ENCODE measurements around the gene PCDHA11.
"Not testable (repeated sequence)": the region's sequence is repeated elsewhere in the genome, so short reads cannot be mapped to it uniquely, and the experiment has no call there.

The PCDHA11 gene

DNA sequence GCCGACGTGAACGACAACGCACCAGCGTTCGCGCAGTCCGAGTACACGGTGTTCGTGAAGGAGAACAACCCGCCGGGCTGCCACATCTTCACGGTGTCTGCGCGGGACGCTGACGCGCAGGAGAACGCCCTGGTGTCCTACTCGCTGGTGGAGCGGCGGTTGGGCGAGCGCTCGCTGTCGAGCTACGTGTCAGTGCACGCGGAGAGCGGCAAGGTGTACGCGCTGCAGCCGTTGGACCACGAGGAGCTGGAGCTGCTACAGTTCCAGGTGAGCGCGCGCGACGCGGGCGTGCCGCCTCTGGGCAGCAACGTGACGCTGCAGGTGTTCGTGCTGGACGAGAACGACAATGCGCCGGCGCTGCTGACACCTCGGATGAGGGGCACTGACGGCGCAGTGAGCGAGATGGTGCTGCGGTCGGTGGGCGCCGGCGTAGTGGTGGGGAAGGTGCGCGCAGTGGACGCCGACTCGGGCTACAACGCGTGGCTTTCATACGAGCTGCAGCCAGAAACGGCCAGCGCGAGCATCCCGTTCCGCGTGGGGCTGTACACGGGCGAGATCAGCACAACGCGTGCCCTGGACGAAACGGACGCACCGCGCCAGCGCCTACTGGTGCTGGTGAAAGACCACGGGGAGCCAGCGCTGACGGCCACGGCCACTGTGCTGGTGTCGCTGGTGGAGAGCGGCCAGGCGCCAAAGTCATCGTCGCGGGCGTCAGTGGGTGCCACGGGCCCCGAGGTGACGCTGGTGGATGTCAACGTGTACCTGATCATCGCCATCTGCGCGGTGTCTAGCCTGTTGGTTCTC lies 18.7 kb upstream of the PCDHA11 start:
- not testable (repeated sequence) for DNase-seq

DNA sequence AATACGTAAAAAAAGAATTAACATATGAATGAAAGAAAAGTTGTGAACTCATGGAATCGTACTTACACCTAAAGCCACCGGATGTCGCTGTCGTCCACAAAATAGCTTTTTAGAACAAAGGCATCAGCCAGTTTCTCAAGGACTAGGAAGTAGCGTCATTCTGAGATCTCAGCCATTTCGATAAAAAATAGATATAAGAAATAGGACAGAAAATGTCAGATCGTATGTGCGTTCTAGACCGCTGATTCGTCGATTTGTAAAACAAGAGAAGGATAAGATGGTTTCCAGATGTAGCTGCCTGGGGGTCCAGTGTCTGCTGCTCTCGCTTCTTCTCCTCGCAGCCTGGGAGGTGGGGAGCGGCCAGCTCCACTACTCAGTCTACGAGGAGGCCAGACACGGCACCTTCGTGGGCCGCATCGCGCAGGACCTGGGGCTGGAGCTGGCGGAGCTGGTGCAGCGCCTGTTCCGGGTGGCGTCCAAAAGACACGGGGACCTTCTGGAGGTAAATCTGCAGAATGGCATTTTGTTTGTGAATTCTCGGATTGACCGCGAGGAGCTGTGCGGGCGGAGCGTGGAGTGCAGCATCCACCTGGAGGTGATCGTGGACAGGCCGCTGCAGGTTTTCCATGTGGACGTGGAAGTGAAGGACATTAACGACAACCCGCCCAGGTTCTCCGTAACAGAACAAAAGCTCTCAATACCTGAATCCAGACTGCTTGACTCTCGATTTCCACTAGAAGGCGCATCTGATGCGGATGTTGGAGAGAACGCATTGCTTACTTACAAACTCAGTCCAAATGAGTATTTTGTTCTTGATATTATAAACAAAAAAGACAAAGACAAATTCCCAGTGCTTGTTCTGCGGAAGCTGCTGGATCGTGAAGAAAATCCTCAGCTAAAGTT lies 12.7 kb upstream of the PCDHA11 start, which contains the start of gene PCDHA10:
TSS of gene PCDHA10 (plus strand) at position 126 of the 903 bp plus-strand sequence. CDS start at position 278, 152 bp downstream.
- no peak for DNase-seq

DNA sequence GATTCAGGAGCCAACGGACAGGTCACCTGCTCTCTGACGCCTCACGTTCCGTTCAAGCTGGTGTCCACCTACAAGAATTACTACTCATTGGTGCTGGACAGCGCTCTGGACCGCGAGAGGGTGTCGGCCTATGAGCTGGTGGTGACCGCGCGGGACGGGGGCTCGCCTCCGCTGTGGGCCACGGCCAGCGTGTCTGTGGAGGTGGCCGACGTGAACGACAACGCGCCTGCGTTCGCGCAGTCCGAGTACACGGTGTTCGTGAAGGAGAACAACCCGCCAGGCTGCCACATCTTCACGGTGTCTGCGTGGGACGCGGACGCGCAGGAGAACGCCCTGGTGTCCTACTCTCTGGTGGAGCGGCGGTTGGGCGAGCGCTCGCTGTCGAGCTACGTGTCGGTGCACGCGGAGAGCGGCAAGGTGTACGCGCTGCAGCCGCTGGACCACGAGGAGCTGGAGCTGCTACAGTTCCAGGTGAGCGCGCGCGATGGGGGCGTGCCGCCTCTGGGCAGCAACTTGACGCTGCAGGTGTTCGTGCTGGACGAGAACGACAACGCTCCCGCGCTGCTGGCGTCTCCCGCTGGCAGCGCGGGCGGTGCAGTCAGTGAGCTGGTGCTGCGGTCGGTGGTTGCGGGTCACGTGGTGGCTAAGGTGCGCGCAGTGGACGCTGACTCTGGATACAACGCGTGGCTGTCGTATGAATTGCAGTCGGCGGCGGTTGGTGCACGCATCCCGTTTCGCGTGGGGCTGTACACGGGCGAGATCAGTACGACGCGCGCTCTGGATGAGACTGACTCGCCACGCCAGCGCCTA lies 11.4 kb upstream of the PCDHA11 start:
- no peak for DNase-seq

DNA sequence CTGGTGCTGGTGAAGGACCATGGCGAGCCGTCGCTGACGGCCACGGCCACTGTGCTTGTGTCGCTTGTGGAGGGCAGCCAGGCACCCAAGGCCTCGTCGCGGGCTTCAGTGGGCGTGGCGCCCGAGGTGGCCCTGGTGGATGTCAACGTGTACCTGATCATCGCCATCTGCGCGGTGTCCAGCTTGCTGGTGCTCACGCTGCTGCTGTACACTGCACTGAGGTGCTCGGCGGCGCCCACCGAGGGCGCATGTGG lies 10.8 kb upstream of the PCDHA11 start:
- DNase-seq = no peak

DNA sequence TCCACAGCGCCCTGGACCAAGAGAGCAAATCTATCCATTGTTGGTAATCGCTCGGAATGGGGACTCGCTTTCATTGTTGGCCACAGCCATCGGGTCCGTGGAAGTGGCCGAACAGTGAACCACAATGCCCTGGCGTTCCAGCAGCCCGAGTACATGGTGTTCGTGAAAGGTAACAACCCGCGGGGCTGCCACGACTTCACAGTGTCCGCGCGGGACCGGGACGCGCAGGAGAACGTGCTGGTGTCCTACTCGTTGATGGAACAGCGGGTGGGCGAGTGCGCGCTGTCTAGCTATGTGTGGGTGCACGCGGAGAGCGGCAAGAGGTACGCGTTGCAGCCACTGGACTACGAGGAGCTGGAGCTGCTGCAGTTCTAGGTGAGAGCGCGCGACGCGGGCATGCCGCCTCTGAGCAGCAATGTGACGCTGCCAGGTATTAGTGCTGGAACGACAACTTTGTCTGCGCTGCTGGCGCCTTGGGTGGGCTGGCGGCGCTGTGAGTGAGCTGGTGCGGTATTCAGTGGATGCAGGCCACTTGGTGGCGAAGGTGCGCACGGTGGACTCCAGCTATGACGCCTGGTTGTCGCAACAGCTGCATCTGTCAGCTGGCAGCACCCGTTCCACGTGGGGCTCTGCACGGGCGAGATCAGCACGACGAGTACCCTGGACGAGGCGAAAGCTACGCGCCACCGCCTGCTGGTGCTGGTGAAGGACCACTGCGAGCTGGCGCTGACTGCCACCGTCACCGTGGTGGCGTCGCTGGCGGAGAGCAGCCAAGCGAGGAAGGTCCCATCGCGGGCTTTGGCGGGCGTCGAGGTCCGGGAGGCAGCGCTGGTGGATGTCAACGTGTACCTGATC lies 6.1 kb upstream of the PCDHA11 start:
- no peak for DNase-seq

DNA sequence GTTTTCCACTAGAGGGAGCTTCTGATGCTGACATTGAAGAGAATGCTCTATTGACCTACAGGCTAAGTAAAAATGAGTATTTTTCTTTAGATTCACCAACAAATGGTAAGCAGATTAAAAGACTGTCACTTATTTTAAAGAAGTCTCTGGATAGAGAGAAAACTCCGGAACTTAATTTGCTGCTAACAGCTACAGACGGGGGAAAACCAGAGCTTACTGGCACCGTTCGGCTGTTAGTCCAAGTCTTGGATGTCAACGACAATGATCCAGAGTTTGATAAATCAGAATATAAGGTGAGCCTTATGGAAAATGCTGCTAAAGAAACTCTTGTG lies 764 bp downstream of the PCDHA11 start:
- no peak for DNase-seq

DNA sequence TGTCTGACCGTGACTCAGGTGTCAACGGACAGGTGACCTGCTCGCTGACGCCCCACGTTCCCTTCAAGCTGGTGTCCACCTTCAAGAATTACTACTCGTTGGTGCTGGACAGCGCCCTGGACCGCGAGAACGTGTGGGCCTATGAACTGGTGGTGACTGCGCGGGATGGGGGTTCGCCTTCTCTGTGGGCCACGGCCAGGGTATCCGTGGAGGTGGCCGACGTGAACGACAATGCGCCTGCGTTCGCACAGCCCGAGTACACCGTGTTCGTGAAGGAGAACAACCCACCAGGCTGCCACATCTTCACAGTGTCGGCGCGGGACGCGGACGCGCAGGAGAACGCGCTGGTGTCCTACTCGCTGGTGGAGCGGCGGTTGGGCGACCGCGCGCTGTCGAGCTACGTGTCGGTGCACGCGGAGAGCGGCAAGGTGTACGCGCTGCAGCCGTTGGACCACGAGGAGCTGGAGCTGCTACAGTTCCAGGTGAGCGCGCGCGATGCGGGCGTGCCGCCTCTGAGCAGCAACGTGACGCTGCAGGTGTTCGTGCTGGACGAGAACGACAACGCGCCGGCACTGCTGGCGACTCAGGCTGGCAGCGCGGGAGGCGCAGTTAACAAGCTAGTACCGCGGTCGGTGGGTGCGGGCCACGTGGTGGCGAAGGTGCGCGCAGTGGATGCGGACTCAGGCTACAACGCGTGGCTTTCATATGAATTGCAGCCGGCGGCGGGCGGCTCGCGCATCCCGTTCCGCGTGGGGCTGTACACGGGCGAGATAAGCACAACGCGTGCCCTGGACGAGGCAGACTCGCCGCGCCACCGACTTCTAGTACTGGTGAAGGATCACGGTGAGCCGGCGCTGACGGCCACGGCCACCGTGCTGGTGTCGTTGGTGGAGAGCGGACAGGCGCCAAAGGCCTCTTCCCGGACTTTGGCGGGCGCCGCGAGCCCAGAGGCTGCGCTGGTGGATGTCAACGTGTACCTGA lies 1.8 kb downstream of the PCDHA11 start:
- DNase-seq = no peak

DNA sequence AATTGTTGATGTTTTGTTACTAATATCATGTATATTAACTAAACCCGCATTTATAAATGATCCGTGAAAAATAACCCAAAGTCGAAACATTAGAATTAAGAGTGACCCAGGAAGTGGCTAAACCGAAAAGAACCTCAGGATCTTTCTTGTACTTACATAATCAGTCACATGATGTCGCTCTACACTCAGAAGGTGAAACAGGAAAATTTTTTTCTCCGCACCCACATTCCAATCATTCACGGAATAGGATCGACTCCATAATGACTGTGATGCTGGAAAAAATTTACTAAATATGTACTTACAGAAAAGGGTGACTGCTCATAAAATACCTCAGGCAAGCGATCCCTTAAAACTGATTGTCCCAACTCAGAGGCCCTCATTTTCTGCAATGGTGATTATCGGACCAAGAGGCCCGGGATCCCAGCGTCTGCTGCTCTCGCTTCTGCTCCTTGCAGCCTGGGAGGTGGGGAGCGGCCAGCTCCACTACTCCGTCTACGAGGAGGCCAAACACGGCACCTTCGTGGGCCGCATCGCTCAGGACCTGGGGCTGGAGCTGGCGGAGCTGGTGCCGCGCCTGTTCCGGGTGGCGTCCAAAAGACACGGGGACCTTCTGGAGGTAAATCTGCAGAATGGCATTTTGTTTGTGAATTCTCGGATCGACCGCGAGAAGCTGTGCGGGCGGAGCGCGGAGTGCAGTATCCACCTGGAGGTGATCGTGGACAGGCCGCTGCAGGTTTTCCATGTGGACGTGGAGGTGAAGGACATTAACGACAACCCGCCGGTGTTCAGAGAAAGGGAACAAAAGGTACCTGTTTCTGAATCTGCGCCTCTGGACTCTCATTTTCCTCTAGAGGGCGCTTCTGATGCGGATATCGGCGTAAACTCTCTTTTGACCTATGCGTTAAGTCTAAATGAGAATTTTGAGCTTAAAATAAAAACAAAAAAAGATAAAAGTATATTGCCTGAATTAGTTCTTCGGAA lies 6.6 kb downstream of the PCDHA11 start, which contains the start of gene PCDHA12:
TSS of gene PCDHA12 (plus strand) at position 224 of the 981 bp plus-strand sequence. CDS start at position 389, 165 bp downstream.
- no peak for DNase-seq

DNA sequence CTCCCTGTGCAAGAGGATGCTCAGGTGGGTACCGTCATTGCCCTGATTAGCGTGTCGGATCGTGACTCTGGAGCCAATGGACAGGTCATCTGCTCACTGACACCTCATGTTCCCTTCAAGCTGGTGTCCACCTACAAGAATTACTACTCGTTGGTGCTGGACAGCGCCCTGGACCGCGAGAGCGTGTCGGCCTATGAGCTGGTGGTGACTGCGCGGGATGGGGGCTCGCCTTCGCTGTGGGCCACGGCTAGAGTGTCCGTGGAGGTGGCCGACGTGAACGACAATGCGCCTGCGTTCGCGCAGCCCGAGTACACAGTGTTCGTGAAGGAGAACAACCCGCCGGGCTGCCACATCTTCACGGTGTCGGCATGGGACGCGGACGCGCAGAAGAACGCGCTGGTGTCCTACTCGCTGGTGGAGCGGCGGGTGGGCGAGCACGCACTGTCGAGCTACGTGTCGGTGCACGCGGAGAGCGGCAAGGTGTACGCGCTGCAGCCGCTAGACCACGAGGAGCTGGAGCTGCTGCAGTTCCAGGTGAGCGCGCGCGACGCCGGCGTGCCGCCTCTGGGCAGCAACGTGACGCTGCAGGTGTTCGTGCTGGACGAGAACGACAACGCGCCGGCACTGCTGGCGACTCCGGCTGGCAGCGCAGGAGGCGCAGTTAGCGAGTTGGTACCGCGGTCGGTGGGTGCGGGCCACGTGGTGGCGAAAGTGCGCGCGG lies 7.9 kb downstream of the PCDHA11 start:
- DNase-seq = not testable (repeated sequence)

DNA sequence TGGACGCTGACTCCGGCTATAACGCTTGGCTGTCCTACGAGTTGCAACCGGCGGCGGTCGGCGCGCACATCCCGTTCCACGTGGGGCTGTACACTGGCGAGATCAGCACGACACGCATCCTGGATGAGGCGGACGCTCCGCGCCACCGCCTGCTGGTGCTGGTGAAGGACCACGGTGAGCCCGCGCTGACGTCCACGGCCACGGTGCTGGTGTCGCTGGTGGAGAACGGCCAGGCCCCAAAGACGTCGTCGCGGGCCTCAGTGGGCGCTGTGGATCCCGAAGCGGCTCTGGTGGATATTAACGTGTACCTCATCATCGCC lies 8.5 kb downstream of the PCDHA11 start:
- DNase-seq = no peak

DNA sequence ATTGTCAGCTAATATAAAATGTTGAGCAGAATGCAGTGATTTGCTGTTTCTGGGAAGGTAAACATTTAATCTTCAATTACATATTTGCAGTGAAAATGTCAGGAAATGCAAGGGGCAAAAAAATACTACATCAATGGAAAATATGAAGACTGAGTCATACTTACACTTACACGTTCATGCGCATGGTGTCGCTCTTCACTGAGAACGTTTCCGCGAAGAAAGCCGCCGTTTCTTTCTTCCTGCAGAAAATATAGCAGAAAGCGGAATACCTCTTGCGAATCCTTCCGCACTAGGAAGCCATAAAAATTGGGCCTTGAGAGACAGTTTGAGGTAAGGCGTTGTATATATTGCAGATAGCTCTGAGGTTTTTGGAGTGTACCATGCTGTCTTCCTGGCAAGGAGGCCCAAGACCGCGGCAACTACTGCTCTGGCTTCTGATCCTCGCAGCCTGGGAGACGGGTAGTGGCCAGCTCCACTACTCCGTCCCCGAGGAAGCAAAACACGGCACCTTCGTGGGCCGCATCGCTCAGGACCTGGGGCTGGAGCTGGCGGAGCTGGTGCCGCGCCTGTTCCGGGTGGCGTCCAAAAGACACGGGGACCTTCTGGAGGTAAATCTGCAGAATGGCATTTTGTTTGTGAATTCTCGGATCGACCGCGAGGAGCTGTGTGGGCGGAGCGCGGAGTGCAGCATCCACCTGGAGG lies 13.3 kb downstream of the PCDHA11 start, which contains the start of gene PCDHA13:
TSS of gene PCDHA13 (plus strand) at position 236 of the 702 bp plus-strand sequence. CDS start at position 381, 145 bp downstream.
- DNase-seq = no peak

DNA sequence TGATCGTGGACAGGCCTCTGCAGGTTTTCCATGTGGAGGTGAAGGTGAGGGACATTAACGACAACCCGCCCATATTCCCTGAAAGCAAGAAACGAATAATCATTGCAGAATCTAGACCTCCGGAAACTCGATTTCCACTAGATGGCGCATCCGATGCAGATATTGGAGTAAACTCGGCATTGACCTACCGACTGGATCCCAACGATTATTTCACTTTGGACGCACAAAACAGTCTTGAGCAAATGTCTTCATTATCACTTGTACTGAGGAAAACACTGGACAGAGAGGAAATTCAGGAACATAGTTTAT lies 13.8 kb downstream of the PCDHA11 start:
- DNase-seq = no peak

DNA sequence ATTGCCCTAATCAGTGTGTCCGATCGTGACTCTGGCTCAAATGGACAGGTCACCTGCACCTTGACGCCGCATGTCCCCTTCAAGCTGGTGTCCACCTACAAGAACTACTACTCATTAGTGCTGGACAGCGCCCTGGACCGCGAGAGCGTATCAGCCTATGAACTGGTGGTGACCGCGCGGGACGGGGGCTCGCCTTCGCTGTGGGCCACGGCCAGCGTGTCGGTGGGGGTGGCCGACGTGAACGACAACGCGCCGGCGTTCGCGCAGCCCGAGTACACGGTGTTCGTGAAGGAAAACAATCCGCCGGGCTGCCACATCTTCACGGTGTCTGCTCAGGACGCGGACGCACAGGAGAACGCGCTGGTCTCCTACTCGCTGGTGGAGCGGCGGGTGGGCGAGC lies 14.6 kb downstream of the PCDHA11 start:
- DNase-seq = no peak

DNA sequence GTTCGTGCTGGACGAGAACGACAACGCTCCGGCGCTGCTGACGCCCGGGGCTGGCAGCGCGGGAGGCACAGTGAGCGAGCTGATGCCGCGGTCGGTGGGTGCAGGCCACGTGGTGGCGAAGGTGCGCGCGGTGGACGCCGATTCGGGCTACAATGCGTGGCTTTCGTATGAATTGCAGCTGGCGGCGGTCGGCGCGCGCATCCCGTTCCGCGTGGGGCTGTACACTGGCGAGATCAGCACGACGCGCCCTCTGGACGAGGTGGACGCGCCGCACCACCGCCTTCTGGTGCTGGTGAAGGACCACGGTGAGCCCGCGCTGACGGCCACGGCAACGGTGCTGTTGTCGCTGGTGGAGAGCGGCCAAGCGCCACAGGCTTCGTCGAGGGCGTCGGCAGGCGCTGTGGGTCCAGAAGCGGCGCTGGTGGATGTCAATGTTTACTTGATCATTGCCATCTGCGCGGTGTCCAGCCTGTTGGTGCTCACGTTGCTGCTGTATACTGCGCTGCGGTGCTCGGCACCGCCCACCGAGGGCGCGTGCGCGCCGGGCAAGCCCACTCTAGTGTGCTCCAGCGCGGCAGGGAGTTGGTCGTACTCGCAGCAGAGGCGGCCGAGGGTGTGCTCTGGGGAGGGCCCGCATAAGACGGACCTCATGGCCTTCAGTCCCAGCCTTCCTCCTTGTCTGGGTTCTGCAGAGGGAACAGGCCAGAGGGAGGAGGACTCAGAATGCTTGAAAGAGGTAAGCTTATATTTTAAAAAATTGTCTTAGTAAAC lies 15.4 kb downstream of the PCDHA11 start:
- no peak for DNase-seq

DNA sequence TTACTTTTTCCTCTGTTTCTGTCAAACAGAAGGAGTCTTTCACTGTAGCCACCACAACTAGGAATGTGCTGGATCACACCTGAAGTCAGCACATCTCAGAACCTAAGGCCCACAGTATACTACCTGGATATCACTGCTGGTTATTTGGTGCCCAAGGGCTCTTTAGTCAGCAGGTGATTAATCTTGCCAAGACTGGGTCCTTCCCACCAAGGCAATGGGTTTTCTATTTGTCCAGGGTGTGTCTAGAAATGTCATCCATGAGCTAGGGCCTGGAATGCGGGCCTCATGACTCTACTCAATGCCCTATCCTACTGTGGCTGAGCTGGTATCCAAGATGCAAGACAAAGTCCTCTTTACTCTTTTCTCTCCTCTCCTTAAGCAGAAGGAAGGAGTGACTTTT lies 47.6 kb downstream of the PCDHA11 start:
- DNase-seq = no peak

Measured in right forelimb (tissue), 1 donor.